B cell (primary cell): ENCODE results near the gene CMPK2.

ENCODE experiments used
- EZH2 ChIP-seq: IDR thresholded peaks from 2 replicates; pipeline ENCODE4 v1.6.1; 2012; ENCODE audit warnings: borderline replicate concordance, low read depth, mild to moderate bottlenecking, moderate library complexity, low read length; ENCODE audit not compliant: insufficient read depth, poor library complexity, severe bottlenecking
- TF ChIP-seq, protein P1 (sequence below): fragments of 200-600 bp; IDR thresholded peaks from one replicate; pipeline ENCODE4 v1.8.0; 2022; ENCODE audit warnings: antibody characterized with exemption, mild to moderate bottlenecking

DNA sequence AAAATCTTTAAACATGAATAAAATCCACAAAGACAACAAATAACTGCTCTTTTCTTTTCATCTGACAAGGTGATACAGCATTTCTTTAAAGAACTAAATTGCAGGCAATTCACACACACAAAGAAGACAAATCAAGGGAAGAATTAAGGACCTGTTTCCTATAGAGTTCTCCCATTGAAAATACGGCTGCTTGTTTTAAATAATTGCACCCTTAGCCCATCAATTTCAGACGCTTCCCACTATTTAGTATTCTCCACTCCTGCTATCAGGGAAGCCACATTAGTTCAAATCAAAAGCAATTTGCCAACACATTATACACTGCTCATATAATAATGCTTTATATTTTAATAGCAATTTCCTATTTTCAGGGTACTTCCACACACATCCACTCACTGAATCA lies 11.3 kb downstream of the CMPK2 start:
- TF ChIP-seq, protein P1, sequence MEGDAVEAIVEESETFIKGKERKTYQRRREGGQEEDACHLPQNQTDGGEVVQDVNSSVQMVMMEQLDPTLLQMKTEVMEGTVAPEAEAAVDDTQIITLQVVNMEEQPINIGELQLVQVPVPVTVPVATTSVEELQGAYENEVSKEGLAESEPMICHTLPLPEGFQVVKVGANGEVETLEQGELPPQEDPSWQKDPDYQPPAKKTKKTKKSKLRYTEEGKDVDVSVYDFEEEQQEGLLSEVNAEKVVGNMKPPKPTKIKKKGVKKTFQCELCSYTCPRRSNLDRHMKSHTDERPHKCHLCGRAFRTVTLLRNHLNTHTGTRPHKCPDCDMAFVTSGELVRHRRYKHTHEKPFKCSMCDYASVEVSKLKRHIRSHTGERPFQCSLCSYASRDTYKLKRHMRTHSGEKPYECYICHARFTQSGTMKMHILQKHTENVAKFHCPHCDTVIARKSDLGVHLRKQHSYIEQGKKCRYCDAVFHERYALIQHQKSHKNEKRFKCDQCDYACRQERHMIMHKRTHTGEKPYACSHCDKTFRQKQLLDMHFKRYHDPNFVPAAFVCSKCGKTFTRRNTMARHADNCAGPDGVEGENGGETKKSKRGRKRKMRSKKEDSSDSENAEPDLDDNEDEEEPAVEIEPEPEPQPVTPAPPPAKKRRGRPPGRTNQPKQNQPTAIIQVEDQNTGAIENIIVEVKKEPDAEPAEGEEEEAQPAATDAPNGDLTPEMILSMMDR = no peak
- no peak for TF ChIP-seq EZH2
